Lung (tissue), 13 donors: ENCODE results near the gene BIRC7. TPM values are rescaled to one million over a fixed set of nuclear protein-coding genes. Genes with fewer than 3 reads are reported as not detected.
A peak's percentile ranks its signal among the peaks of the same experiment; 100 is the strongest.

Experiments used
- ATAC-seq: fragments of 200-7000 bp; cut with Tn5 transposase; one replicate; pipeline ENCODE4 v1.9.1; 2020; ENCODE audit warnings: moderate number of reproducible peaks; ENCODE audit not compliant: insufficient read depth, low FRiP score
- DNase-seq, 3 donors: peaks; one replicate each; pipeline ENCODE4 v3.0.0-alpha.2; 2013 to 2017
- H3K27ac ChIP-seq, 2 donors: one replicate each; pipeline ENCODE4 v1.5.1; 2013; ENCODE audit warnings: mild to moderate bottlenecking in 2 of 2, moderate library complexity in 2 of 2, control low read depth in 1 of 2, inconsistent platforms in 1 of 2, low read depth in 1 of 2, low read length in 1 of 2
- H3K27me3 ChIP-seq, 3 donors: one replicate each; pipeline ENCODE4 v1.5.1; 2013; ENCODE audit warnings: low read length in 2 of 3; ENCODE audit not compliant: control insufficient read depth in 3 of 3, insufficient read depth in 3 of 3
- H3K36me3 ChIP-seq, 4 donors: one replicate each; pipeline ENCODE4 v1.5.1; 2013; ENCODE audit warnings: low read length in 4 of 4, mild to moderate bottlenecking in 1 of 4, moderate library complexity in 1 of 4; ENCODE audit not compliant: control insufficient read depth in 4 of 4, insufficient read depth in 4 of 4
- H3K4me1 ChIP-seq, 5 donors: one replicate each; pipeline ENCODE4 v1.5.1; 2013; ENCODE audit warnings: low read length in 5 of 5, mild to moderate bottlenecking in 2 of 5, moderate library complexity in 1 of 5; ENCODE audit not compliant: control insufficient read depth in 5 of 5, insufficient read depth in 5 of 5
- H3K4me3 ChIP-seq: one replicate; pipeline ENCODE4 v1.5.1; 2013; ENCODE audit warnings: mild to moderate bottlenecking, control low read depth, moderate library complexity
- H3K9ac ChIP-seq, 2 donors: one replicate each; pipeline ENCODE4 v1.5.1; 2013; ENCODE audit warnings: low read length in 2 of 2, control low read depth in 1 of 2; ENCODE audit not compliant: insufficient read depth in 1 of 2
- H3K9me3 ChIP-seq, 4 donors: one replicate each; pipeline ENCODE4 v1.5.1; 2013; ENCODE audit warnings: low read length in 3 of 4, mild to moderate bottlenecking in 1 of 4, moderate library complexity in 1 of 4; ENCODE audit not compliant: control insufficient read depth in 4 of 4, insufficient read depth in 3 of 4
- WGBS, 2 donors: extraction: QIAGEN DNeasy Blood & Tissue Kit; methylation state at CpG; one replicate each; pipeline ENCODE4 v1.1.7; 2013; 5-methylcytosine and 5-hydroxymethylcytosine counted together
- polyA plus RNA-seq, 2 donors: library from polyadenylated mRNA; stranded (reverse); fragments of 200-250 nt; gene quantifications; one replicate each; pipeline ENCODE4 v1.2.1, GENCODE V29; 2013
- small RNA-seq: library from RNA; depleted of rRNA; stranded (forward); fragments of <200 nt; gene quantifications from one replicate; pipeline ENCODE3, GENCODE V24; 2014; ENCODE audit warnings: low replicate concordance
- total RNA-seq, 2 donors: library from RNA; depleted of rRNA in 1 of 2; stranded (reverse); fragments of >200 nt in 1 of 2; gene quantifications; one replicate each; pipeline ENCODE4 v1.2.1, GENCODE V29; 2014 to 2021
- TF ChIP-seq, protein P1 (sequence below): IDR thresholded peaks from 2 replicates; pipeline ENCODE4 v1.5.1; 2012; ENCODE audit warnings: mild to moderate bottlenecking; ENCODE audit errors: control extremely low read depth, extremely low read depth
- donor health status: control.
- donor health status: control.
- donor health status: Bipolar disorder and iron deficiency.
- donor health status: healthy.
- donor health status: DM: yes; HTN: yes; CAD: no.

Gene BIRC7
- total and polyA plus RNA-seq, 4 donors, result 0.57 to 1.2 (median 0.71) TPM; not detected in 1

GRCh38 chr20:63288581-63289251 is 53.0 kb downstream of the BIRC7 start:
- no peak for ATAC-seq
- Histone ChIP-seq H3K9me3 (no peaks in the 10 kb centered on the region), H3K27ac (no peak overlapping the region), H3K36me3 (peaks cover 0 to 48% (median 10%) of the 10 kb centered on the region in 4 donors), H3K27me3 (peaks cover 0 to 2% (median 0%) of the 10 kb centered on the region in 3 donors), H3K4me3 (no peak overlapping the region), H3K4me1 (peaks cover 0 to 13% (median 0%) of the 10 kb centered on the region in 5 donors), H3K9ac (no peak overlapping the region)
- no peak for DNase-seq
- 92 to 94% methylated on average over 28 of the region's 28 CpGs for WGBS, 2 donors
- TF ChIP-seq, protein P1, sequence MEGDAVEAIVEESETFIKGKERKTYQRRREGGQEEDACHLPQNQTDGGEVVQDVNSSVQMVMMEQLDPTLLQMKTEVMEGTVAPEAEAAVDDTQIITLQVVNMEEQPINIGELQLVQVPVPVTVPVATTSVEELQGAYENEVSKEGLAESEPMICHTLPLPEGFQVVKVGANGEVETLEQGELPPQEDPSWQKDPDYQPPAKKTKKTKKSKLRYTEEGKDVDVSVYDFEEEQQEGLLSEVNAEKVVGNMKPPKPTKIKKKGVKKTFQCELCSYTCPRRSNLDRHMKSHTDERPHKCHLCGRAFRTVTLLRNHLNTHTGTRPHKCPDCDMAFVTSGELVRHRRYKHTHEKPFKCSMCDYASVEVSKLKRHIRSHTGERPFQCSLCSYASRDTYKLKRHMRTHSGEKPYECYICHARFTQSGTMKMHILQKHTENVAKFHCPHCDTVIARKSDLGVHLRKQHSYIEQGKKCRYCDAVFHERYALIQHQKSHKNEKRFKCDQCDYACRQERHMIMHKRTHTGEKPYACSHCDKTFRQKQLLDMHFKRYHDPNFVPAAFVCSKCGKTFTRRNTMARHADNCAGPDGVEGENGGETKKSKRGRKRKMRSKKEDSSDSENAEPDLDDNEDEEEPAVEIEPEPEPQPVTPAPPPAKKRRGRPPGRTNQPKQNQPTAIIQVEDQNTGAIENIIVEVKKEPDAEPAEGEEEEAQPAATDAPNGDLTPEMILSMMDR, result no peak

- H3K27ac ChIP-seq, result no peak overlapping the region
- no peak for DNase-seq
- WGBS, 2 donors, result 92 to 95% methylated on average over 25 of the region's 25 CpGs
- no peak overlapping the region for H3K9ac ChIP-seq
- peaks cover 0 to 45% (median 10%) of the 10 kb centered on the region in 4 donors for H3K36me3 ChIP-seq
- H3K4me3 ChIP-seq, result no peak overlapping the region
- no peak for ATAC-seq
- peaks cover 0 to 4% (median 0%) of the 10 kb centered on the region in 3 donors for H3K27me3 ChIP-seq
- H3K9me3 ChIP-seq, result no peaks in the 10 kb centered on the region
- TF ChIP-seq, protein P1, result no peak
- H3K4me1 ChIP-seq, result peaks cover 0 to 13% (median 0%) of the 10 kb centered on the region in 5 donors
Observed at GRCh38 chr20:63289311-63290135, 53.8 kb downstream of the BIRC7 start.

Small RNA genes lying within 50 kb of the gene (small RNA-seq; reads per million reads assigned to genes)
- gene MIR3196 (not detected), gene MIR4326 (1.3 reads per million, percentile 86 among the genes with 10 or more reads in this experiment)

Other genes with a start within 250 kb of the BIRC7 start
- gene BHLHE23, start 228.9 kb upstream of the BIRC7 start, total RNA-seq, result not detected
- not detected for gene BHLHE23, start 228.9 kb upstream of the BIRC7 start, polyA plus RNA-seq
- gene YTHDF1, start 19.8 kb upstream of the BIRC7 start, total RNA-seq, result 10 to 100 TPM; 23.7 to 33.8 TPM
- gene YTHDF1, start 19.8 kb upstream of the BIRC7 start, polyA plus RNA-seq, result 10 to 100 TPM; 21.9 to 24.4 TPM
- gene NKAIN4, start 18.6 kb downstream of the BIRC7 start, total RNA-seq, result 1 to 10 TPM in 1 of 2 donors, not detected in 1; 1.7 TPM
- gene NKAIN4, start 18.6 kb downstream of the BIRC7 start, polyA plus RNA-seq, result under 1 TPM in 1 of 2 donors, not detected in 1; 0.10 TPM
- 100 to 1,000 TPM in 1 of 2 donors, 10 to 100 TPM in 1; 47.0 to 108 TPM for gene ARFGAP1, start 36.9 kb downstream of the BIRC7 start, total RNA-seq
- gene ARFGAP1, start 36.9 kb downstream of the BIRC7 start, polyA plus RNA-seq, result 100 to 1,000 TPM in 1 of 2 donors, 10 to 100 TPM in 1; 70.8 to 104 TPM
- gene COL20A1, start 57.3 kb downstream of the BIRC7 start, total RNA-seq, result under 1 TPM in 1 of 2 donors, not detected in 1; 0.06 TPM
- under 1 TPM in 1 of 2 donors, not detected in 1; 0.09 TPM for gene COL20A1, start 57.3 kb downstream of the BIRC7 start, polyA plus RNA-seq
- 1 to 10 TPM in 1 of 2 donors, under 1 TPM in 1; 0.85 to 1.1 TPM for gene CHRNA4, start 125.4 kb downstream of the BIRC7 start, total RNA-seq
- gene CHRNA4, start 125.4 kb downstream of the BIRC7 start, polyA plus RNA-seq, result under 1 TPM; 0.01 to 0.06 TPM
- 1 to 10 TPM in 1 of 2 donors, under 1 TPM in 1; 0.28 to 6.8 TPM for gene KCNQ2, start 236.8 kb downstream of the BIRC7 start, total RNA-seq
- under 1 TPM in 1 of 2 donors, not detected in 1; 0.18 TPM for gene KCNQ2, start 236.8 kb downstream of the BIRC7 start, polyA plus RNA-seq